Stimulated activated CD4-positive, alpha-beta T cell treated with anti-CD3 and anti-CD28 coated beads, Interleukin-12 subunit alpha, Interleukin-12 subunit beta, amount 100 ng/mL, for 48 hours (primary cell): Measurements from ENCODE around the gene RFX2.
"Not testable (repeated sequence)": the region's sequence is repeated elsewhere in the genome, so short reads cannot be mapped to it uniquely, and the experiment has no call there.

Source experiments
- DNase-seq, 3 donors: peaks; one replicate each; pipeline ENCODE4 v3.0.0-alpha.2; 2020; ENCODE audit warnings: low read depth in 2 of 3, low spot score in 1 of 3

Gene RFX2

DNA sequence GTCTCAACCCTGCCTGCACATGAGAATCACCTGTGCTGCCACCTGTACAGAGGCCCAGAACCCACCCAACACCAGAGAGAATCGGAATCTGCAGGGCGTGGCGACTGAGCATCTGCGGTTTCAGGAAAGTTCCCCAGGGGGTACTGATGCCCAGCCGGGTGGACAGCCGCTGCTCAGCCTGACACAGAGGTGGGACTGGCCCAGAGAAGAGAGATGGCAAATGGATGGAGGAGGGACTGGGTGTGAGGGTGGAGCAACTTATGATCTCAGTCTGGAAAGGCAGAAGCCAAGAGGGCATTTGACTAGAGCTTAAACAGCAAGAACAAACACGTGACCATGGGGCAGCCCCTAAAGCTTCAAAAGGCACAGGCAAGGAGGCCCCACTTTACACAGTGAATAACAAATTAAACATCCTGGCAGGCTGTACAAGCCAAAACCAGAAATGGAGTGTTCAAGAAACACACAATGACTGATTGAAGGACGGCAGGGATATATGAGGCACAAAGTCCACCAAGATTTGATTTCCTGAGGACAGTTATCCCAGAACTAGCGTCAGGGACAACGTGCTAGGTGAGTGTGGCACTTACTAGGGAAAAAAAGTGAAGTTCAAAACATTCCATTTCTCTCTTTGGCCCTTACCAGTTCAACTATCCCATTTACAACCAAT lies 135.4 kb downstream of the RFX2 start:
- DNase-seq, result peak in 2 of 3 donors; percentile 30 to 35

DNA sequence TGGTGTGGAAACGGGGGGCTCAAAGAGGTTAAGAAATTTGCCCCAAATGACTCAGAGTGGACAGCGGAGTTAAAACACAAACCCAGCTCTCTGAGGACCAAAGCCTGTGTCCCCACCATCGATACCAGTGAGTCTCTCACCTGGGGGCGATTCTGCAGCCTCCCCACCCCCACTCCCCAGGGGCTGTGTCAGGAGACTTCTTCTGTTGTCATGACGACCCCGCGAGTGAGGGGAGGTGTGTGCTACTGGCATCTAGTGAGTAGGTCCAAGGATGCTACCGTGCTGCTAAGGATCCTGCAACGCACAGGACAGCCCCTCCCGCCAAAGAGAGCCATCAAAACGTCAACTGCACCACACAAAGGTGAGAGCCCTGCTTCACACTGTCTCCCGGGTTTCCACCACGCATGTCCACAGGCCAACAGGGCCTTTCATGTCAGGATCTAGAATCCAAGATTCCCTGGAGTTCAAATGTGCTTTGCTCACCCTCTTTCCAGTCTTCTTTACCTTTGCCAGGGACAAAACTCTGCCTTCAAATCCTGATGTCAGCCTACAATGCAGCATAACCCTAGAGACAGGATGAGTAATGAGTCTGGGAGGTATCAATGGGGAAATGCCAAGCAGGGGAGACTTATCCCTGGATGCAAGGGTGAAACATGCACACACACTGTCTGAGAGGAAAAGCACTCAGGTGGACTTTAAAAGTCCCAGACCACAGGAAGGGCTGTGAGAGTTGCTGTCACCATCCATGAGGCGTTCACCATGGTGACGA lies 136.2 kb downstream of the RFX2 start:
- no peak for DNase-seq

DNA sequence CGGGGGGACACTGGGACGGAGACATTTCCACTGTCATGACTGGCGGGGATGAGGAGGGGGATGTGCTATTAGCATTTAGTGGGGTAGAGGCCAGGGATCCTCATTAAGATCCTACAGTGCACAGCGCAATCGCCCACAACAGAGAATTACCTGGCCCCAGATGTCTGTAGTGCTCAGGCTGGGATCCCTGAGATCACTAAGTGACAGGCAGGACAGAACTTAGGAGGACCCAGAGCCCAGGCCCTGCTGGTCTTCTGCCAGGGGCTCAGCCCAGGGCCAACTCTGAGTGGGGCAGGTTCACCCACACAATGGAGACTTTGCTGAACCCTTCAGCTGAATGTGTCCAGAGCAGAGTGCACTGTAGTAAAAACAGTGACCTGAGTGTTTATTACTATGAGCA lies 136.9 kb downstream of the RFX2 start:
- DNase-seq, result no peak

DNA sequence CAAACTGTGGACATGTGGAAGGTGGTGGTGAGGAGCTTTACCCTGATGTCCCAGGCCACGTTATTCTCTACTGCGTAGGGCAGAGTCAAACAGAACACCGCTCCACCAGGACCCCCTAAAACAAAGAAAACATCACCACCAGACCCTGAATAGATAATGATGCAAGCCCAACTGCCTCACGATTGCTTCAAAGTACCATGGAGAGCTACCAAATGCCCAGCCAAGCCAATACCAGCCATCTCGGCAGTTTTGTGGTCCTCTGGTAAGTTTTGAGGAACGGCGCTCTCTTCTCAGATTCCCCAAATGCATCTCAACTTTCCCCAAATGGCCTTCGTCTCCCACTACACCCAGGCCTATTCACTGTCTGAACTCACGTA lies 138.0 kb downstream of the RFX2 start:
- DNase-seq, result no peak

DNA sequence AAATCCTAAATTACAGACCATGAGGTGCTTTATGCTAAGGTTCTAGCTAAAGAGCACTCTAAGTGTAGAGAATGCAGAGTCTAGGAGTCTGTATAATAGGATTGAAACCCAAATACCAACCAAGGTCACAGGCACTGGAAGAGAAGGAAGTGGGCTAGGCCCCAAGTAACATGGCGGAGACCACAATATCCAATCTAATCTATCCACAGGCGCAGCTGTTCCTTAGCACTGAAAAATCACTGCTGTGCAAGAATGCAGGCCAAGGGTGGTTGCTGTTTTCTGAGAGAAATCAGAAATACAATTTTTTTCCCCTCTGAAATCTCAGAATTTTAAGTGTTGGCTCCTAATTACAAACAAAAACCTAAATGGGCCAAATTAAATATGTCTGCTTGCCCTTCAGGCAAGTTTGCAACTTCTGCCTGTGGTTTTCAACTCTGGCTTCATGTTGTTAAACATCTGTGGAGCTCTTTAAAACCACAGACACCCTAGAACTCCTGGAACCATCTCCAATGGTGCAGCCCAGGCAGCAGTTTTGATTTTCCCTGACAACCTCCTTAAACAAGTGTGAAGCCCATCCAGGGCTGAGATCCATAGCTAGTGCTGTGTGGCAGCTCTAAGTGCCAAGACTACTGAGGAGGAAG lies 138.5 kb downstream of the RFX2 start:
- DNase-seq, result no peak

DNA sequence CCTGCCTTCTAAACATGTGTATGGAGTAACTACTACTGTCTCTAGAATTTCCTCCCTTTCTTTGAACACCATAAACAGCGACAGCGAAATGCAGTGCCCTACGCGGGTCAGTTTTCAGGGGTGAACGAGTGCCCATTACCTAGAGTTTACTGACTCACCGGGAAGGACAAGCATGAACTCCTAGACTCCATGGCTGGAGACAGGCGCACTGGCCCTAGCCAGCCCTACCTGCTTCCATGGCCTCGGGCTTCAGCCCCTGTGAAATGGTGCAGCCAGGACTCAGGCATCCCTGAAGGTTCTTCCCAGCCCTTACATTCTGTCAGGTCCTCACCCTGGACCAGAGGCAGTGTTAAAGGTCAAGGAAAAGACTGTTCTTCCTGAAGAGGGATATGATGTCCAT lies 140.8 kb downstream of the RFX2 start:
- no peak for DNase-seq

DNA sequence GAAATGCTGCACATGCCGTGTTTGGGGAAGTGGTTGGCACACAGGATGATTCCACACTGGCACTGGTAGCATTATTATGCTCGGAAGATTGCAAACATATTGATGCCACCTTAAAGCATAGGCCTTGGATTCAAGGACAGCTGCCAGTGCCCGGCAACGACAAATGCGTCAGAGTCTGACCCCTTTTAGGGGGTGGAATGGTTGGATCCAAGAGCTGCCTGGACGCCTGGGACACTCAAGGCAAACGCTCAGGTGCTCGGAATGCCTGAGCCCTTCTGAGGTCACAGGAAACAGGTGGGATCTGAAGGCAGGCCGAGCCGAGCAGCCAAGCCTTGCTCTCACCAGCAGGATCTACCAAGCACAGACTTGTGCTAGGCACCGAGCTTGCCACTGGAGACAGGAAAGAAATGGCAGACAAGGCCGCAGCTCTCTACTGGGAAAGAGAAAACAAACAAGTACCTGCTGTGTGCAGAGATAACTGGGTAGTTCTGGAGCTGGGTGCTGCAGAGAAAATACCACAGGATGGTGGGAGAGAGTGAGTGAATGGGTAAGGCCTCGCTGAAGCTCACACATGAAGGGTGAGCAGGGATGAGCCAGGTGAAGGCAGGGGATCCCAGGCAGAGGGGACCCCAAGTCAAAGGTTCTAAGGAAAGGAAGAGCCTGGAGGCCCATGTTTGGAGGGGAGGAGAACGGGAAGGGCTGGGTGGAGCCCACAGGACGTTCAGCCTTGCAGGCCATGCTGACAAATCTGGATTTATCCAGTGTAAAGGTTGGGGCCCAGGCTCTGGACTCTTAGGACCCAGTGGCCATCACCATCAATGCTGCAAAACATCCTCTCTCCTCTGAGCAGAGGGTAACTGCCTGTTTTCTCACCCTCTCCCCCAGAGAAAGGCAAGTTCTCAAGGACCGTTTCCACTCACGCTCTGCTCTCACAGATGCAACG lies 141.6 kb downstream of the RFX2 start:
- no peak for DNase-seq

DNA sequence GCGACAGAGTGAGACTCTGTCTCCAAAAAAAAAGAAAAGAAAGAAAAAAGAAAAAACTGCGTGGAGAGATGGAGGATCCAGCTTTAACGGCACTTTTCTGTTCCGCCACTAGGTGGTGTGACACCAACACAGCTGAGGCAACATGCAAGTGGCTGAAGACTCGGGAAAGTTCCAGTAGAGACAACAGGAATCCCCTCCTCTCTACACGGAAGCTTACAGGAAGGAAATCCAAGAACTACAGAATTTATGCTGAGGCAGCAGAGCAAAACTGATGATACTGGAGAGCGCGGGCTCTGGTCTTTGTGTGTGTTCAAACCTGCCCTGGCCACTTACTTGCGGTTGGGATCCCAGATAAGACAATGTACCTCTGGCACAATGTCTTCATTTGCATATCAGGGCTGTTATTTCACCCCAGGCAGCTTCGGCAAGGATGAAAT lies 142.3 kb downstream of the RFX2 start:
- peak in 1 of 3 donors; percentile 59 for DNase-seq

DNA sequence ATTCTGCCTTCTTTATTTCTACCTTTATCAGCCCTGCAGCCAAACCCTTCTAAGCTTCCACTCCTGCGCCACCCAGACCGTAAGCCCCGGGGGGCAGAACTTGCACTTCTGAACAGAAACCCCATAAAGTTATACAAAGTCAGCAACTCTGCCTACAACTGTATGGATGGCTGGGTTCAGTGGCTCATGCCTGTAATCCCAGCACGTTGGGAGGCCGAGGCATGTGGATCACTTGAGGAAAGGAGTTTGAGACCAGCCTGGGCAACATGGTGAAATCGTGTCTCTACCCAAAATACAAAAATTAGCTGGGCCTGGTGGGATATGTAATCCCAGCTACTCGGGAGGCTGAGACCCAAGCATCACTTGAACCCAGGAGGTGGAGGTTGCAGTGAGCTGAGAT lies 142.7 kb downstream of the RFX2 start:
- DNase-seq, result no peak

DNA sequence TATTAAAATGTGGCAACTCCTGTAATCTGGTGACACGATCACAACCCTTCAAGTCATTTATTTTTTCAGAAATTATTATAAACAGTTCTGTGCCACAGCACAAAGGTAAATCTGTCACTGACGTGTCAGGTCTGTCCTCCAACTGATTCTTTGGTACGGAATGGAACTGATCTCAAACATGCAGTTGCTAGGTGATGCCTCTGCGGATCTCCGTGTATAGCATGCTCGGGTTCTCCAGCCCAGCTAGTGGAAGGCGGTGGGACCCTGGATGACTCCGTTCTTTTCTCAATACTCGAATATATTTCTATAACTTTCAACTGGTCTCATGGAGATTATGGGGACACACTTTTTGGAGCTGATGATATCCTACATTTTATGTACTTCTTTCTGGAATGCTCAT lies 143.4 kb downstream of the RFX2 start:
- DNase-seq, result no peak

DNA sequence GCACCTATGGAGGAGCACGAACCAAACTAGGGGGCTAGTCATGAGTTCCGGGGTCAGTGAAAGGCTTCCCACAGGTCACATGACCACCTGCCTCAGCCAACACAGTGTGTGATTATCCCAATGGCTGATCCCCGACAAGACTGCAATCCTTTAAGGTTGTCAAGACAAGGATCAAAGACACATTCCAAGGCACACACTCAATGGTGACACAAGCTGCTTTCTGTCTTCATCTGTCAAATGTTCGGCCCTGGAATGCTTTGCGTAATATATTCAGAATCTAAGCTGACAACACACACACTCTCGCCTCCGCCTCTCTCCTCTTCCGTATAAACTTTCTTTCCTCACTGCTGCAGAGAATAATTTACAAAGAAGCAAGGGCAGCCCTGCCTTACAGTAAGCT lies 144.1 kb downstream of the RFX2 start:
- DNase-seq, result no peak

DNA sequence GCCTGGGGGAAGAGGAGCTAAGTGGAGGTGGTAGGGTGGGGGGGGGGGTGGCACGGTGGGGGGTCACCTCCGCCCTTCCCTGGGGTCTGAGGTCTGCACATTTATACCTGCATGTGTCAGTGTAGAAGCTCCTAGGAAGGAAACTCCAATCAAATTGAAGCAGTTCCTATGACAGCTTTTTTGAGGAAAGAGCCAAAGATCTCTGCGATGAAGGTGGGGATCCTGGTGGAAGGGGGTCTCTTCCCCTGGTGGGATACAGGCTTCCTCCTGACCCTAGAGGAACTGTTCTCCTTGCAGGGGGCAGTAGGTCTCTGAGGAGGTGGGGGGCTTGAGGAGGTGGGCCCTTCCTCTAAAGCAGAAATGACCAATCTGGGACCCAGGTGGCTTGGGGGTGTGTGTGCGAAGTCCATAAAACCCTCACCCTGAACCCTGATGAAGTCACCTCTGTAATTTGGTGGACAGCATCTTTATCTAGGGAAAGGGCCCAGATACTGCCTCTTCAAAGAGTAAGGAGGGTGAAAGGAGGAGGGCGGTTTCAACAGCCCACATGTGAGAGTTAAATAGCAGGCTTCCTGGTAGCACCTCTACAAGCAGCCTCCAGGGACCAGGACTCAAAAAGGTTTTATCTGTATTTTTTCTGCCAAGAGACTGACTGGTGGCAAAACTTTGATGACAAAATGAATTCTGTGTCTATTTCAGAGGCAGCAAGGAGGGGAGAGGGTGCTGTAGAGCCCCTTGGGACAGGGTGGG lies 145.3 kb downstream of the RFX2 start:
- DNase-seq, result no peak

DNA sequence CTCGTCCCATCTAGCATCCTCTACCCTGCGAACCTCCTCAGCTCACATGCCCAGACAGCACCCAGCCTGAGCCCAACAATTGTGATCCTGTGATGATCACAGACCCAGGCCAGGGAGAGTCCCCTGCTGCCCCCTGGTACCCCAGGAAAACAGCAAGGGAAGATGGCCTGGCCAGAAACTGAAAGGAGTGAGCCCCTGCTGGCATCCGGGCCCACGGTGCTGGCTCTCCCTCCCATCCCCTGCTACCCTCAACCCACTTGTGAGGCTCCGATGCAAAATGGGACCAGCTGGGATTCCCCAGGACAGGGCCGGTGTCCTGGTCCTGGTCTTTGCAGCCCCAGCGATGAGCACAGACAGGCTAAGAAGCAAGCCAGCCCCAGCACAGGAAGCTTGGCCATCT lies 146.4 kb downstream of the RFX2 start:
- DNase-seq, result no peak

DNA sequence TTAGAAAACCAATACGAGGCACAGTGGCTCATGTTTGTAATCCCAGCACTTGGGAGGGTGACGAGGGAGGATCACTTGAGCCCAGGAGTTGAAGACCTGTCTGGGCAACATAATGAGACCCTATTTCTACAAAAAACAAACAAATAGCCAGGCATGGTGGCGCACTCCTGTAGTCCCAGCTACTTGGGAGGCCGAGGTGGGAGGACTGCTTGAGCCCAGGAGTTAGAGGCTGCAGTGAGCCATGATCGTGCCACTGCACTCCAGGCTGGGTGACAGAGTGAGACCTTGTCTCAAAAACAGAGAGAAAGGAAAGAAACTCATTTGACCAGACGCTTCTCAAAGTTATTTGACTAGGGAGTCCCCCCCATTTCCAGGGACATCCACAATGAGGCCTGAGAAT lies 147.0 kb downstream of the RFX2 start:
- DNase-seq, result not testable (repeated sequence)

DNA sequence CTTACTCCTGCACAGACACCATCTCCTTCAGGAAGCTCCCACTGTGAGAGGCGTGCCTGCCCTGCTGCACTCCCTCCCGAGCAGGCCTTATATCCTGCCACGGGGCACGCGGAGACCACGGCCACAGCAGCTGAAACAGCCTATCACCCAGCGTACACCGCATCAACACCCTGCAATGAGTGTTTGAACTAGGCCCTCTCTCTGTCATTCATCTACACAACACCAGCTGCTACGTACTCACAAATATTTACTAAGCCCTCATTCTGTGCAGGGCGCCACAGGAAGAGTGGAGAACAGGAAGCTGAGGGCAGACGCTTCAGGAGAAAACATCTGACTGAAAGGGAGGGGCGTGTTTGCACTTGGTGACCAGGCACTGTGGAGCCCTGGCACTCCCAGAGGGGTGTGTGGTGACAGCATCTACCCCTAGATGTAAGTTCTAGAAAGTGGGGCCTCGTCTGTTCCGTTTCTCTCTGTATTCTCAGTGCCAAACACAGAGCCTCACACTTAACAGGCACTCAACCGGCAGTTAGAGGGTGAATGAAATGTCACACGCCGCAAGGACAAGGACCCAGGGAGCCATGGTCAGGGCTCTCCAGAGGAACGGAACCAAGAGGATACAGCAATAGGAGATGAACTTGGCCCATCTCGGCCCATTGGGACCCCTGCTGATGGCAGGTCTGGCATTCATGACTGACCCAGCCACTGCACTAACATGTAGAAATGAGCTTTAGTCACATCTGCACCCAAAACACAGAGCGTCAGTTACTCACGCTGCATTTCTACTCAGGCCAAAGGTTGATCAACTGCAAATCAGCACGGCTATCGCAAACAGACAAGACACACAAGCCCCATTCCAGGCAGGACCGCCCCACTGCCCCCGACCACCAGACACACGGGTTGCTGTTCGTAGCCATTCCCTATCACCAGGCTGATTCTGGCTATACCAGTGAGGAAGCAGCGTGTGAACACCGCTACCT lies 148.0 kb downstream of the RFX2 start:
- peak in 2 of 3 donors; percentile 32 to 38 for DNase-seq

DNA sequence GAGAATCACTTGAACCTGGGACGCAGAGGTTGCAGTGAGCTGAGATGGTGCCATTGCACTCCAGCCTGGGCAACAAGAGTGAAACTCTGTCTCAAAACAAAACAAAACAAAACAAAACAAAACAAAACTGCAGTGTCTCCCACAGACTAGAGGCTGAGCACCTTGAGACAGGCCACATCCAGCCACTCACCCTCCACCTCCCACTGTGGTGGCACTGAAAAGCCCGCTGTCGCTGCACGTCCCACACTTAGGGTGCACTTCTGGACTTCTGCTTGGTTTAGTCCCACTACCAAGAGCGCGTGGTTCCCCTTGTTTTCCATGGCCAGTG lies 148.7 kb downstream of the RFX2 start:
- not testable (repeated sequence) for DNase-seq

DNA sequence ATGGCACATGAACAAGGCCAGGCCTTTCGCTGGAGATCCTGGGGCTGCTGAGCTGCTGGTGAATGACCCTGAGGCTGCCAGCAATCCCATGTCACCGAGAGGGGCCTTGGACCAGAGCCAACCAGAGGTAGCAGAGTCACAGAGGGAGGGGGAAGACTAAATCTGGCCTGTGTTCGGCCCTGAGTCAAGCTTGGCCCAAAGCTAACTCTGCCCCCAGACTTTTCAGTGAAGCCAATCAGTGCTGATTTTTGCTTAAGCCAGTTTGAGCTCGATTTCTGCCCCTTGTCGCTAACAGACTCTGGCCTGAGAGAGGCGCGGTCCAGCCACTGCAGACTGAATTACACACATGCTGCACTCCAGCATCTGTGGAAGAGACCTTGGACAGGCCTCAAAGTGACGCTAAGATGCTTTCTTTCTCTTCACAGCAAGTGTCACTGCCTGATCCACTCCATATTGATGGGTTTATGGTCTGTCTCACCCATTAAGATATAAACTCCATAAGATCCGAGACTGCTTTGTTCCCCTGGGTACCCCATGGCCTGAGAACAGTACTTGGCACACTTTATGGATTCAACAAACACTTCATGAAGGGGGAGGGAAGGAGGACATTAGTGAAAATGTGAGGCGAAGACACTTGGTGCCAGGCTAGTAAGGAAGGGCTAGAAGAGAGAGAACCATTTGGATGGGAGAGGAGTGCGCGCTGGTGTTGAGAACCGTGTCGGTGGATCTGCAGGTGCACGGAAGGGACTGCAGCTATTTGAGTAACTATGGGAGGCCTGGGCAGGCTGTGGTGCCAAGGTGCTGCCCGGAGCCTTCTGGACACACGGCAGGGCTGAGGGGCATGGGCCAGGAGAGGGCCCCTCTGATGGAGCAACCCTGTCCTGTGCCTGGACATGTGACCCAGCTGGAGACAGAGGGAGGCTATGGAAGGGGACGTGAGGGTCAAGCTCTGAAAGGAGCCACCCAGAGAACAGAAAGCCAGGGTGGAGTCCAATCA lies 150.0 kb downstream of the RFX2 start:
- DNase-seq, result no peak

DNA sequence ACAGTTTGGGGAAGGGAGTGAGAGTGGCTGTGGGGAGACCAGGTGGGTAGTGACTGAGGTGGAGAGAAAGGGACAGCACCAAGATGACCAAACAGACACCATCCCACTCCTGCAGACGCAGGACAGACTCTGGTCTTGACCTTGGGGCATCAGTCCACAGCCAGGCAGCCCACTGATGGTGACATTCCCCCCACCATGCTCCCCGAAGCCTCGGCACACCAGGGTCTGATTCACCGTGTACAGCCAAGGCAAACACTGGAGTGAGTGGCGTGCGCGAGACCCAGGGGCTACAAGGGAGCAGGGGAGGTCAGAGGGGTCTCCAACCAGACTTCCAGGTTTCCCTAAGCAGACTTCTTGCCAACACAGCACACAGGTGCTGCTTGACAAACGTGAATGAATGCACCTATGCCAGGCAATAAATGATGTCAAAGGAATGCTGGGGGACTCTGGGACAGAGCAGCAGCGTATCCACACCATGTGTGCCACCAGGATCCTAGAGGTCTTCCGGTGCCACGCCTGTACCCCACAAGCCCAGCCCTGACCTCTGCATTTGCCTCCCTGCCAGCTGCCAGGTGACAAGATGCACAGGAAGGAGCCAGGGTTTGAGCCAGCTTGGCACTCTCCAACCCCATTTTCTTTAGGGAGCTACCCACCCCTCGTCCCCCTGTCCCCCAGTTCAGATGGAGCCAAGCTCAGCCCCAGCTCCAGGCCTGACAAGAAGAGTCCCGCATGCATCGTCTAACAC lies 150.9 kb downstream of the RFX2 start:
- DNase-seq, result no peak
